ENCODE measurements around the gene TUBB4B.

Gene TUBB4B

GRCh38 chr9:137205126-137206069 is 35.7 kb upstream of the TUBB4B start, which contains the start of the genes NDOR1 and TMEM203:
NDOR1 (plus strand) TSS chr9:137205700; CDS start chr9:137205778, 78 bp downstream.
TMEM203 (minus strand) TSS chr9:137205648; CDS start chr9:137205414, 234 bp downstream.
- H4K20me1 ChIP-seq (ENCODE audit: low read depth, low read length) = no peaks in the 10 kb centered on the region
- H3K27ac ChIP-seq (ENCODE audit: low read depth, low read length) = peak within 1 kb of the TSS; percentile 48; the same call in 1 of the 2 replicates
- H3K9ac ChIP-seq (ENCODE audit: low read length) = peak within 1 kb of the TSS; percentile 99
- no peaks in the 10 kb centered on the region for H3K9me3 ChIP-seq (ENCODE audit: insufficient read depth, low read length)
- H3F3A ChIP-seq (ENCODE audit: insufficient read depth) = peaks cover 12% of the 10 kb centered on the region
- peak within 1 kb of the TSS; percentile 69 for H3K4me3 ChIP-seq (ENCODE audit: insufficient read depth, low read length, poor library complexity, severe bottlenecking)
- no peaks in the 10 kb centered on the region for H3K36me3 ChIP-seq (ENCODE audit: low read length)
- peak within 1 kb of the TSS; percentile 78 for H3K4me2 ChIP-seq (ENCODE audit: low read depth, low read length, poor library complexity, severe bottlenecking)
- no peaks in the 10 kb centered on the region for H3K27me3 ChIP-seq (ENCODE audit: low read length)
- H2AFZ ChIP-seq (ENCODE audit: low read depth, low read length, severe bottlenecking) = peak within 1 kb of the TSS; percentile 24
- H3K9me2 ChIP-seq (replicated peaks; ENCODE audit: insufficient read depth, low read length) = no peaks in the 10 kb centered on the region
- H3K79me2 ChIP-seq (ENCODE audit: insufficient read depth, low read length) = peaks cover 31% of the 10 kb centered on the region
- TF ChIP-seq EZH2phosphoT487 (conservative IDR thresholded peaks at IDR 0.05; ENCODE audit: low read length) (no peak), CTCF (IDR thresholded peaks at IDR 0.05; ENCODE audit: insufficient read depth, low read length, poor library complexity, severe bottlenecking) (no peak)

GRCh38 chr9:137206602-137207001 is 34.5 kb upstream of the TUBB4B start:
- Histone ChIP-seq H3F3A (ENCODE audit: insufficient read depth) (peaks cover 9% of the 10 kb centered on the region), H2AFZ (ENCODE audit: low read depth, low read length, severe bottlenecking) (no peak overlapping the region), H3K4me2 (ENCODE audit: low read depth, low read length, poor library complexity, severe bottlenecking) (peak overlapping the region; percentile 78), H3K9me3 (ENCODE audit: insufficient read depth, low read length) (no peaks in the 10 kb centered on the region), H3K9ac (ENCODE audit: low read length) (peak overlapping the region; percentile 99), H3K27me3 (ENCODE audit: low read length) (no peaks in the 10 kb centered on the region), H3K4me3 (ENCODE audit: insufficient read depth, low read length, poor library complexity, severe bottlenecking) (peak overlapping the region; percentile 69), H3K9me2 (replicated peaks; ENCODE audit: insufficient read depth, low read length) (no peaks in the 10 kb centered on the region), H3K36me3 (ENCODE audit: low read length) (no peaks in the 10 kb centered on the region), H3K79me2 (ENCODE audit: insufficient read depth, low read length) (peaks cover 31% of the 10 kb centered on the region), H4K20me1 (ENCODE audit: low read depth, low read length) (no peaks in the 10 kb centered on the region), H3K27ac (ENCODE audit: low read depth, low read length) (no peak overlapping the region)
- TF ChIP-seq CTCF (IDR thresholded peaks at IDR 0.05; ENCODE audit: insufficient read depth, low read length, poor library complexity, severe bottlenecking) (no peak), EZH2phosphoT487 (conservative IDR thresholded peaks at IDR 0.05; ENCODE audit: low read length) (no peak)

GRCh38 chr9:137211532-137211931 is 29.6 kb upstream of the TUBB4B start:
- no peak overlapping the region for H3K4me3 ChIP-seq (ENCODE audit: insufficient read depth, low read length, poor library complexity, severe bottlenecking)
- no peaks in the 10 kb centered on the region for H3K9me3 ChIP-seq (ENCODE audit: insufficient read depth, low read length)
- H2AFZ ChIP-seq (ENCODE audit: low read depth, low read length, severe bottlenecking) = no peak overlapping the region
- H3K9me2 ChIP-seq (replicated peaks; ENCODE audit: insufficient read depth, low read length) = no peaks in the 10 kb centered on the region
- peaks cover 6% of the 10 kb centered on the region for H3K79me2 ChIP-seq (ENCODE audit: insufficient read depth, low read length)
- H3K4me2 ChIP-seq (ENCODE audit: low read depth, low read length, poor library complexity, severe bottlenecking) = no peak overlapping the region
- no peak for TF ChIP-seq CTCF (IDR thresholded peaks at IDR 0.05; ENCODE audit: insufficient read depth, low read length, poor library complexity, severe bottlenecking)
- no peak for TF ChIP-seq EZH2phosphoT487 (conservative IDR thresholded peaks at IDR 0.05; ENCODE audit: low read length)
- H3K9ac ChIP-seq (ENCODE audit: low read length) = no peak overlapping the region
- no peaks in the 10 kb centered on the region for H4K20me1 ChIP-seq (ENCODE audit: low read depth, low read length)
- no peaks in the 10 kb centered on the region for H3K36me3 ChIP-seq (ENCODE audit: low read length)
- H3K27me3 ChIP-seq (ENCODE audit: low read length) = no peaks in the 10 kb centered on the region
- no peaks in the 10 kb centered on the region for H3F3A ChIP-seq (ENCODE audit: insufficient read depth)
- no peak overlapping the region for H3K27ac ChIP-seq (ENCODE audit: low read depth, low read length)
